Neutrophil (primary cell): ENCODE results near the gene TASP1.
"Not testable (repeated sequence)": the region's sequence is repeated elsewhere in the genome, so short reads cannot be mapped to it uniquely, and the experiment has no call there.

Experiments
- H3K27ac ChIP-seq: fragments of 200-600 bp; sonication (generic); 2 replicates; pipeline ENCODE4 v1.5.1; 2016; ENCODE audit warnings: mild to moderate bottlenecking, moderate library complexity
- H3K27me3 ChIP-seq: fragments of 200-600 bp; sonication (generic); 2 replicates; pipeline ENCODE4 v1.6.0; 2016; ENCODE audit warnings: mild to moderate bottlenecking
- H3K36me3 ChIP-seq: fragments of 200-600 bp; sonication (generic); 2 replicates; pipeline ENCODE4 v1.5.1; 2017
- H3K4me1 ChIP-seq, 2 experiments: fragments of 200-600 bp in 1 of 2; sonication (generic) in 1 of 2; 1 replicate in 1 of 2; 2 replicates in 1 of 2; pipeline versions ENCODE4 v1.5.1 to v1.6.1; 2013 to 2016; ENCODE audit warnings: low read depth in 1 of 2, low read length in 1 of 2, mild to moderate bottlenecking in 1 of 2, moderate library complexity in 1 of 2; ENCODE audit not compliant: control insufficient read depth in 1 of 2, insufficient read depth in 1 of 2
- H3K4me3 ChIP-seq, 2 experiments: fragments of 200-600 bp in 1 of 2; sonication (generic) in 1 of 2; 1 replicate in 1 of 2; 2 replicates in 1 of 2; pipeline ENCODE4 v1.5.1; 2013 to 2016; ENCODE audit warnings: low read depth in 1 of 2, low read length in 1 of 2, mild to moderate bottlenecking in 1 of 2, moderate library complexity in 1 of 2
- H3K9me3 ChIP-seq: fragments of 200-600 bp; sonication (generic); 2 replicates; pipeline ENCODE4 v1.5.1; 2016
- TF ChIP-seq, protein P1 (sequence below): fragments of 200-600 bp; sonication (generic); IDR thresholded peaks from 2 replicates; pipeline ENCODE4 v1.5.1; 2016; ENCODE audit warnings: antibody characterized with exemption

TASP1 gene

DNA sequence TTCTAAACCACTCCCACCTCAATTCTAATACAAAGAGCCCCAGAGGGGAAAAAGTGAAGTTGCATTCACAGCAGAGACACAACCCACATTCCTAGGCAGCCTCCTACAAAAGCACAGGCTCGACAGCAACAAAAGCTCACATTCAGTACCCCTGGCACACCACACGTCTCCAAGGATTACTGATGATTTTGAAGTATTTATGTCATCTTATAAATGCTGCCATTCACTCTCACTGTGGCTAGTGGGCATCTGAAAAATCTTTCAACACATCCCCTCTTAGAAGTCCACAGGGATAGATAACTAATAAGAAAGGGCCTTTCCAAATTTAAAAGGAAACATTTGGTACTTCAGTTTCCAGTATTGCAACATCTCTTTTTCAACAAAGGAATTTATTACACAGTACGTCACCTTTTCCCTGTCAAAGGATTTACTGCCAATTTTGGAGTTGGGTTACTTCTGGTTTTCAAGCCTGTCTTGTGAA lies 146.7 kb downstream of the TASP1 start:
- H3K36me3 ChIP-seq = no peaks in the 10 kb centered on the region
- no peaks in the 10 kb centered on the region for H3K27me3 ChIP-seq
- no peak overlapping the region for H3K27ac ChIP-seq
- TF ChIP-seq, protein P1, sequence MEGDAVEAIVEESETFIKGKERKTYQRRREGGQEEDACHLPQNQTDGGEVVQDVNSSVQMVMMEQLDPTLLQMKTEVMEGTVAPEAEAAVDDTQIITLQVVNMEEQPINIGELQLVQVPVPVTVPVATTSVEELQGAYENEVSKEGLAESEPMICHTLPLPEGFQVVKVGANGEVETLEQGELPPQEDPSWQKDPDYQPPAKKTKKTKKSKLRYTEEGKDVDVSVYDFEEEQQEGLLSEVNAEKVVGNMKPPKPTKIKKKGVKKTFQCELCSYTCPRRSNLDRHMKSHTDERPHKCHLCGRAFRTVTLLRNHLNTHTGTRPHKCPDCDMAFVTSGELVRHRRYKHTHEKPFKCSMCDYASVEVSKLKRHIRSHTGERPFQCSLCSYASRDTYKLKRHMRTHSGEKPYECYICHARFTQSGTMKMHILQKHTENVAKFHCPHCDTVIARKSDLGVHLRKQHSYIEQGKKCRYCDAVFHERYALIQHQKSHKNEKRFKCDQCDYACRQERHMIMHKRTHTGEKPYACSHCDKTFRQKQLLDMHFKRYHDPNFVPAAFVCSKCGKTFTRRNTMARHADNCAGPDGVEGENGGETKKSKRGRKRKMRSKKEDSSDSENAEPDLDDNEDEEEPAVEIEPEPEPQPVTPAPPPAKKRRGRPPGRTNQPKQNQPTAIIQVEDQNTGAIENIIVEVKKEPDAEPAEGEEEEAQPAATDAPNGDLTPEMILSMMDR = no peak
- H3K4me1 ChIP-seq = no peaks in the 10 kb centered on the region
- no peaks in the 10 kb centered on the region for H3K9me3 ChIP-seq
- no peak overlapping the region for H3K4me3 ChIP-seq

DNA sequence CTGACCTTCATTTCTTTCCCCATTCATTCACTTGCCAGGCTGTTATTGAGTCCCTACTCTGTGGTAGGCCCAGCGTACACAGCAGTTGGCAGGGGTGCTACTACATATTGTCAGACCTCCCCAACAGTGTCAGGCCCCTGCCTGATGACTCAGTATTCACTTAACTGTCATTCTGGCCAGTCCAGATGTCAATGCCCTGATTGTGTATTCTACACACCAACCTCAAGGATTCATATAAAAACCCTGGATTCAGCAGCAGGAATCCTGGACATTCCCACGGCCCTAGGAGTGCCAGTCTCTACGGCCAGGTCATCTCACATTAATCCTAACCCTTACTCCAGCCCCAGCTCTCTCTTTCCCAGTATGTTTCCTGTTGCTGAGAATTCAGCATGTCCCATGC lies 151.5 kb downstream of the TASP1 start:
- TF ChIP-seq, protein P1 = no peak
- Histone ChIP-seq H3K27ac (no peak overlapping the region), H3K4me3 (no peak overlapping the region), H3K27me3 (no peaks in the 10 kb centered on the region), H3K36me3 (no peaks in the 10 kb centered on the region), H3K4me1 (no peaks in the 10 kb centered on the region), H3K9me3 (no peaks in the 10 kb centered on the region)

DNA sequence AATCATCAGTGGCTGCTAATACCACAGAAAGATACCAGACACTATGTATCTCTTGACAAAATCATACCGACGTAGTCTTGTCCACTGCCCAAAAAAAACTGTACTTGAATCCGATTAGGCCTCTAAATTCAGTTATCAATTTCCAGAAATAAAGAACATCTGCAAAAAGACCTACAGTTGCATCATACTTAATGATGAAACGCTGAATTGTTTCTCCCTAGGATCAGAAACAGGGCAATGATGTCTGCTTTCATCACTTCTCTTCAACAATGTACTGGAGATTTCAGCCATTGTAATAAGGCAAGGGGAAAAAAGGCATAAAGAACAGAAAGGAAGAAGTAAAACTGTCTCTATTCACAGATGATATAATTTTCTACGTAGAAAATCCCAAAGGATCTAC lies 152.0 kb downstream of the TASP1 start:
- H3K36me3 ChIP-seq = no peaks in the 10 kb centered on the region
- H3K4me1 ChIP-seq = no peaks in the 10 kb centered on the region
- no peaks in the 10 kb centered on the region for H3K27me3 ChIP-seq
- H3K27ac ChIP-seq = no peak overlapping the region
- no peak overlapping the region for H3K4me3 ChIP-seq
- TF ChIP-seq, protein P1 = no peak
- no peaks in the 10 kb centered on the region for H3K9me3 ChIP-seq

DNA sequence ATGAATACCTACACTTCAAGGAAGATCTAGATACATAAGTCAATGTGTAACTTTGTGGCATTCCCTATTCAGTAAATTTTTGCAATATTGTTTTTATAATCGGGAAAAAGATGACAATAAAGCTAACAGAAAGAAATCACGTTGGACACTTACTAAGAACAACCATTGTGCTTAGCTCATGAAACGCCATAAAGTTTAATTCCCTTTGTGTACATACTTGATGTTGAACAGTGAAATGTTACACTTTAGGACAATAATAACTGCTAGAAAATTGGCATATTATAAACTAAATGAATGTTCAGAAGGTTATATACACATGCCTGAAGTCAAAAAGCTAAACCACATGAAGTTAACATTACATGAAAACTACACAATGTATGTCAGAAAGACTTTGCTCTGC lies 153.2 kb downstream of the TASP1 start:
- Histone ChIP-seq H3K4me3 (no peak overlapping the region), H3K9me3 (no peaks in the 10 kb centered on the region), H3K4me1 (no peaks in the 10 kb centered on the region), H3K36me3 (no peaks in the 10 kb centered on the region), H3K27ac (no peak overlapping the region), H3K27me3 (no peaks in the 10 kb centered on the region)
- TF ChIP-seq, protein P1 = no peak

DNA sequence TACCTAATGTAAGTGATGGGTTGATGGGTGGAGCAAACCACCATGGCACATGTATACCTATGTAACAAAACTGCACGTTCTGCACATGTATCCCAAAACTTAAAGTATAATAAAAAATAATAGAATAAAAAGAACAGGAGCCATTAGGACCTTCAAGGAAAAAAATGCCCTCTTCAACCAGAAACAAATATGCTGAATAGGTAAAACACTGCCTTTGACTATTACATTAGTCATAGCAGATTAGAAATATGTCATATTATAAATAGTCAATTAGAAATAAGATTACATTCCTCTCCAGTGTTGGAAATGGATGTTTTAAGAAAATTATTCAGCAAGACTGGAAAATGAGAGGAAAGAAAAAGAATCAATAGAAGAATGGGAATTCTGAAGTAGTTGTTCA lies 153.7 kb downstream of the TASP1 start:
- not testable (repeated sequence) for H3K9me3 ChIP-seq, H3K4me3 ChIP-seq, H3K4me1 ChIP-seq, H3K27ac ChIP-seq, H3K36me3 ChIP-seq, H3K27me3 ChIP-seq

DNA sequence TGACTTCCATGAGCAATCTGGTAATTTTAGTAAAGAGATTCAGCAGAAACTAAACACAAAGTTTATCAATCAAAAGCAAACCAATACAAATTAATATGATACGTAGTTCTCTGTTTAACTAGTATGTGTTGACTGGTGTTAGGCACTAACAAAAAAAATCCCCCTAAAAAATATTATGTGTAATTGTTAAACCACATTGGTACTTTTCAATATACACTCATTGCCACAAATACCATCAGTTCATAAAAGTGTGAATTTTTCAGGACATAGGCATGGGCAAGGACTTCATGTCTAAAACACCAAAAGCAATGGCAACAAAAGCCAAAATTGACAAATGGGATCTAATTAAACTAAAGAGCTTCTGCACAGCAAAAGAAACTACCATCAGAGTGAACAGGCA lies 155.3 kb downstream of the TASP1 start:
- not testable (repeated sequence) for H3K36me3 ChIP-seq, H3K9me3 ChIP-seq, H3K4me1 ChIP-seq, H3K27me3 ChIP-seq, H3K27ac ChIP-seq, H3K4me3 ChIP-seq

DNA sequence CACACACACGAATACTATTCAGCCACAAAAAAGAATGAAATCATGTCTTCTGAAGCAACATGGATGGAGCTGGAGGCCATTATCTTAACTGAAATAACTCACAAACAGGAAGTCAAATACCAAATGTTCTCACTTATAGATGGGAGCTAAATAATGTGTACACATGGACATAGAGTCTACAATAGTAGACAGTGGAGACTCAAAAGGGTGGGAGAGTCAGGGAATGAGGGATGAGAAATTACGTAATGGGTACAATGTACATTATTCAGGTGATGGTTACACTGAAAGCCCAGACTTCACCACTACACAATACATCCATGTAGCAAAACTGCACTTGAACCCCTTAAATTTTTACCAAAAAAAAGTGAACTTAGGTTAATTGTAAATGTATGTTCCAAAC lies 160.4 kb downstream of the TASP1 start:
- TF ChIP-seq, protein P1 = no peak
- no peaks in the 10 kb centered on the region for H3K27me3 ChIP-seq
- H3K9me3 ChIP-seq = no peaks in the 10 kb centered on the region

More for the DNA sequence above, 160.4 kb downstream of the TASP1 start:
- H3K36me3 ChIP-seq = no peaks in the 10 kb centered on the region
- no peaks in the 10 kb centered on the region for H3K4me1 ChIP-seq
- H3K4me3 ChIP-seq = no peak overlapping the region
- H3K27ac ChIP-seq = no peak overlapping the region
